Left lung (tissue), 10 donors: ENCODE data around the gene CCDC171. TPM values are rescaled to one million over a fixed set of nuclear protein-coding genes. Genes with fewer than 3 reads are reported as not detected.

Experiments used
- ATAC-seq: fragments of 200-7000 bp; cut with Tn5 transposase; one replicate; pipeline ENCODE4 v1.9.1; 2020; ENCODE audit warnings: moderate library complexity
- DNase-seq, 4 donors: peaks; one replicate each; pipeline ENCODE4 v3.0.0-alpha.2; 2013 to 2020
- H3K27ac ChIP-seq, 2 donors: fragments of 200-600 bp; sonication (generic) in 1 of 2; one replicate each; pipeline versions ENCODE4 v1.5.0 to v1.8.0; 2020 to 2021
- H3K27me3 ChIP-seq, 2 donors: fragments of 200-600 bp; sonication (generic) in 1 of 2; one replicate each; pipeline versions ENCODE4 v1.5.0 to v1.8.0; 2020 to 2021
- H3K36me3 ChIP-seq, 2 donors: fragments of 200-600 bp; sonication (generic) in 1 of 2; one replicate each; pipeline versions ENCODE4 v1.5.0 to v1.8.0; 2020 to 2021
- H3K4me1 ChIP-seq, 2 donors: fragments of 200-600 bp; one replicate each; pipeline ENCODE4 v1.8.0; 2021
- H3K4me3 ChIP-seq, 2 donors: fragments of 200-600 bp; sonication (generic) in 1 of 2; one replicate each; pipeline versions ENCODE4 v1.5.0 to v1.8.0; 2020 to 2021; ENCODE audit warnings: mild to moderate bottlenecking in 1 of 2
- H3K9me3 ChIP-seq, 2 donors: fragments of 200-600 bp; sonication (generic) in 1 of 2; one replicate each; pipeline versions ENCODE4 v1.5.0 to v1.8.0; 2020 to 2021
- CTCF ChIP-seq, 2 donors: fragments of 200-600 bp; sonication (generic) in 1 of 2; IDR thresholded peaks; one replicate each; pipeline versions ENCODE4 v1.5.0 to v1.8.0; 2021; ENCODE audit warnings: antibody characterized with exemption in 2 of 2
- intact Hi-C, 2 donors: fragments of 100-400 bp; cut with DNase I; formaldehyde crosslinking; loops; one replicate each; pipeline versions ENCODE4 v1.11.2 to v1.14.2; 2022
- polyA plus RNA-seq, 6 donors: library from polyadenylated mRNA; unstranded; fragments of 120-200 nt; gene quantifications; one replicate each; pipeline ENCODE4 v1.2.1, GENCODE V29; 2013; ENCODE audit not compliant: insufficient read length in 6 of 6
- total RNA-seq, 2 donors: library from RNA; stranded (reverse); fragmentation: NEBNext Ultra II Directional; extraction: Animal tissue kit (Norgen Biotek cat#: 25700); gene quantifications; one replicate each; pipeline ENCODE4 v1.2.1, GENCODE V29; 2021
- donor health status: DM: no; HTN: yes; CAD: no.
- donor health status: DM: no; HTN: no; CAD: no.

The CCDC171 gene
- total and polyA plus RNA-seq, 8 donors: 2.0 to 11.2 (median 10.0) TPM

GRCh38 chr9:16013366-16013765 lies 460.5 kb downstream of the CCDC171 start:
- no peak for TF ChIP-seq CTCF (IDR thresholded peaks at IDR 0.05)
- H3K9me3 ChIP-seq: peaks cover 0 to 12% of the 10 kb centered on the region in 2 donors
- no peaks in the 10 kb centered on the region for H3K36me3 ChIP-seq
- H3K27me3 ChIP-seq: no peaks in the 10 kb centered on the region
- no peak overlapping the region for H3K27ac ChIP-seq
- H3K4me1 ChIP-seq: no peaks in the 10 kb centered on the region
- DNase-seq: no peak
- intact Hi-C loops: no loop called here
- no peak overlapping the region for H3K4me3 ChIP-seq
- ATAC-seq: no peak

GRCh38 chr9:16013826-16014225 lies 461.0 kb downstream of the CCDC171 start:
- H3K4me3 ChIP-seq: no peak overlapping the region
- no peak for TF ChIP-seq CTCF (IDR thresholded peaks at IDR 0.05)
- no peaks in the 10 kb centered on the region for H3K36me3 ChIP-seq
- intact Hi-C loops: no loop called here
- DNase-seq (no peak), ATAC-seq (no peak)
- H3K9me3 ChIP-seq: peaks cover 0 to 16% of the 10 kb centered on the region in 2 donors
- H3K4me1 ChIP-seq: no peaks in the 10 kb centered on the region
- H3K27me3 ChIP-seq: no peaks in the 10 kb centered on the region
- no peak overlapping the region for H3K27ac ChIP-seq

- DNase-seq (no peak), ATAC-seq (no peak)
- Histone ChIP-seq H3K4me1 (no peaks in the 10 kb centered on the region), H3K9me3 (peaks cover 0 to 25% of the 10 kb centered on the region in 2 donors), H3K4me3 (no peak overlapping the region), H3K27me3 (no peaks in the 10 kb centered on the region), H3K27ac (no peak overlapping the region), H3K36me3 (no peaks in the 10 kb centered on the region)
- no peak for TF ChIP-seq CTCF (IDR thresholded peaks at IDR 0.05)
- intact Hi-C loops: no loop called here
Observed at GRCh38 chr9:16022228-16022627, 469.4 kb downstream of the CCDC171 start.

GRCh38 chr9:16023446-16023845 lies 470.6 kb downstream of the CCDC171 start:
- Histone ChIP-seq H3K27me3 (no peaks in the 10 kb centered on the region), H3K4me1 (no peaks in the 10 kb centered on the region), H3K4me3 (no peak overlapping the region), H3K9me3 (peaks cover 0 to 14% of the 10 kb centered on the region in 2 donors), H3K36me3 (no peaks in the 10 kb centered on the region), H3K27ac (no peak overlapping the region)
- ATAC-seq (no peak), DNase-seq (no peak)
- intact Hi-C loops: no loop called here
- no peak for TF ChIP-seq CTCF (IDR thresholded peaks at IDR 0.05)

Other genes with a start within 250 kb of the CCDC171 start
- 10 to 100 TPM; 21.7 to 23.2 TPM for gene TTC39B, start 245.8 kb upstream of the CCDC171 start, total RNA-seq
- 10 to 100 TPM; 10.7 to 13.6 (median 12.9) TPM for gene TTC39B, start 245.8 kb upstream of the CCDC171 start, polyA plus RNA-seq
- 10 to 100 TPM; 30.7 to 39.3 TPM for gene SNAPC3, start 130.2 kb upstream of the CCDC171 start, total RNA-seq
- gene SNAPC3, start 130.2 kb upstream of the CCDC171 start, polyA plus RNA-seq: 10 to 100 TPM; 59.7 to 72.3 (median 63.5) TPM
- gene PSIP1, start 42.1 kb upstream of the CCDC171 start, total RNA-seq: 10 to 100 TPM; 32.7 to 33.5 TPM
- gene PSIP1, start 42.1 kb upstream of the CCDC171 start, polyA plus RNA-seq: 100 to 1,000 TPM; 150 to 211 (median 185) TPM